Muscle of leg (tissue), 16 donors: ENCODE measurements around the gene PNLIPRP3. TPM values are rescaled to one million over a fixed set of nuclear protein-coding genes. Genes with fewer than 3 reads are reported as not detected.
"Not testable (repeated sequence)": the region's sequence is repeated elsewhere in the genome, so short reads cannot be mapped to it uniquely, and the experiment has no call there.

Source experiments
- DNase-seq: peaks from one replicate; pipeline ENCODE4 v3.0.0; 2013
- H3K27ac ChIP-seq: one replicate; pipeline ENCODE4 v1.5.1; 2013; ENCODE audit warnings: mild to moderate bottlenecking, low read length, control low read depth
- H3K27me3 ChIP-seq: one replicate; pipeline ENCODE4 v1.6.1; 2013; ENCODE audit warnings: low read length; ENCODE audit not compliant: control insufficient read depth, insufficient read depth
- H3K36me3 ChIP-seq: one replicate; pipeline ENCODE4 v1.6.1; 2013; ENCODE audit warnings: low read length; ENCODE audit not compliant: control insufficient read depth, insufficient read depth
- H3K4me1 ChIP-seq: one replicate; pipeline ENCODE4 v1.6.1; 2013; ENCODE audit warnings: low read length; ENCODE audit not compliant: control insufficient read depth, insufficient read depth
- H3K4me3 ChIP-seq: one replicate; pipeline ENCODE4 v1.5.1; 2013; ENCODE audit warnings: low read length, control low read depth
- H3K9me3 ChIP-seq: replicated peaks from 2 replicates; pipeline ENCODE4 v1.6.1; 2013; ENCODE audit warnings: low read depth, low read length; ENCODE audit not compliant: control insufficient read depth
- WGBS: methylation state at CpG from one replicate; pipeline ENCODE4 v1.1.5; 2013; ENCODE audit warnings: missing lambda C conversion rate; ENCODE audit not compliant: insufficient coverage; 5-methylcytosine and 5-hydroxymethylcytosine counted together
- long read RNA-seq, 11 donors: transcript quantifications; one replicate each; lab custom pipeline, GENCODE V29; 2026
- polyA plus RNA-seq, 8 donors: library from polyadenylated mRNA; unstranded; fragments of 120-200 nt; gene quantifications; one replicate each; pipeline versions ENCODE4 v1.2.1 to v1.2.3, GENCODE V29; 2013; ENCODE audit warnings: inconsistent platforms in 1 of 8, low replicate concordance in 1 of 8; ENCODE audit not compliant: insufficient read length in 8 of 8, insufficient read depth in 1 of 8
- total RNA-seq: library from RNA; stranded (reverse); fragments of 120-200 nt; gene quantifications from one replicate; pipeline ENCODE4 v1.2.4, GENCODE V29; 2013

PNLIPRP3 gene
- 0.04 TPM for total RNA-seq
- under 1 TPM in 3 of 8 donors, not detected in 5; 0.05 to 0.08 (median 0.05) TPM for polyA plus RNA-seq
- long read RNA-seq, donor 1 = 0 reads
- long read RNA-seq, donor 2 = 0 reads
- long read RNA-seq, donor 3 = 0 reads
- long read RNA-seq, donor 4 = 0 reads
- long read RNA-seq, donor 5 = 0 reads
- long read RNA-seq, donor 6 = 0 reads
- long read RNA-seq, donor 7 = 0 reads
- long read RNA-seq, donor 8 = 0 reads
- long read RNA-seq, donor 9 = 0 reads
- long read RNA-seq, donor 10 = 0 reads
- long read RNA-seq, donor 11 = 0 reads

DNA sequence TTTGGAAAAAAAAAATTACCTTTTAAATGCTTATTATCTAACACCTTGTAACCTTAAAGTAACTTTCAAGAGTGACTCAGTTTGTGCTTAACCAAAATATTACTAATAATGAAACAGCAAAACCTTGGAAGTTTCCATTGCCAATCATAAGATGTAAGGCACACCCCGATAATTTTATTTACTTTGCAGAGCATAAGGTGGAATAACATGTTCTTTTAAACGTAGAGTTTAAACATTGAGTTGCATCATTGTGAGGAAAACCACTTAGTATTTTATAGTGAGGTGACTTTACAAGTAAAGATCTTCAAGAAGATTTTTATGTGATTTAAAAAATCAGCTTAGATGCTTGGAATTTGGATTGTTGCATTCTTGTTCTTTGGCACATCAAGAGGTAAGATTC is at the start of gene PNLIPRP3:
PNLIPRP3 (plus strand) TSS at position 177 of the 400 bp plus-strand sequence; CDS start at position 343, 166 bp downstream.
- Histone ChIP-seq H3K27me3 (no peaks in the 10 kb centered on the region), H3K4me3 (no peak within 1 kb of the TSS), H3K4me1 (no peaks in the 10 kb centered on the region), H3K9me3 (no peaks in the 10 kb centered on the region), H3K27ac (no peak within 1 kb of the TSS), H3K36me3 (no peaks in the 10 kb centered on the region)
- no CpG with 5 or more reads among the region's 2 CpGs for WGBS
- DNase-seq = no peak

DNA sequence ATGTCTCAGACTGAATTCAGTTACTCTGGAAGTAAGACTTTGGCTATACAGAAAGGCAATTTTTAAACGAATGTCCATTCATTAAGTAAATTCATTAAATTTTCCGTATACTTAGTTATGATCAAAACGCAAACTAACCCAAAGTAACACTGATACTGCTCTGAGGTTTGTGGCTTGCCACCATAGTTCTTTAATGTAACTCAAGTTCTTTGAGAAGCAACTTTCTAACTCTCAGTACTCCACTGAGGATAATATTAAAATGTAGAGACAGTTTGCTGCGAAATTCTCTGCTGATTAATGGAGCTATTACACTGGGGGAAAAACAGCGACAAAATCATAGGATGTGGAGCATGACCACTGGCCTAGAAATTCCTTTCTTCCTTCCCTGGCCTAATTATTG is 45.4 kb upstream of the PNLIPRP3 start:
- no peaks in the 10 kb centered on the region for H3K27me3 ChIP-seq
- DNase-seq = no peak
- H3K4me1 ChIP-seq = no peaks in the 10 kb centered on the region
- no peaks in the 10 kb centered on the region for H3K36me3 ChIP-seq
- no peak overlapping the region for H3K27ac ChIP-seq
- WGBS = no CpG with 5 or more reads among the region's 5 CpGs
- no peak overlapping the region for H3K4me3 ChIP-seq
- H3K9me3 ChIP-seq = no peaks in the 10 kb centered on the region

DNA sequence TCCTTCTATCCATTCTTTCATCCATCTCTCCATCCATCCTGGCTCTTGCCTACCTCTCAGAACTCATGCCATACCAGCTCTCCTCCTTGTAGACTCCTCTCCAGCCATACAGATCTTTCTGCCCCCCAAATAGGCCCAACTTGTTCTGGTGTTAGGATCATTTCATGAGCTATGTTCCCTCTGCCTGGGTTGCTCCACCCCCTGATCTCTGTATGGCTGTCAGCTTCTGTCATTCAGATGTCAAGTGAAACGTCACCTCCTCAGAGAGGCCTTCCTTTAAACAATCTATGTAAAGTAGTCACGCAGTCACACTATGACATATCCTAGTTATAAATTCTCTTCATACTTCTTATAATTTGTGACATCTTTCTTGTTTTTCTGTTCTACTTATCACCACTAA is 42.3 kb upstream of the PNLIPRP3 start:
- Histone ChIP-seq H3K27me3 (no peaks in the 10 kb centered on the region), H3K36me3 (no peaks in the 10 kb centered on the region), H3K4me1 (no peaks in the 10 kb centered on the region), H3K9me3 (no peaks in the 10 kb centered on the region), H3K27ac (no peak overlapping the region), H3K4me3 (no peak overlapping the region)
- DNase-seq = no peak
- 80% methylated on average over 1 of the region's 2 CpGs for WGBS

DNA sequence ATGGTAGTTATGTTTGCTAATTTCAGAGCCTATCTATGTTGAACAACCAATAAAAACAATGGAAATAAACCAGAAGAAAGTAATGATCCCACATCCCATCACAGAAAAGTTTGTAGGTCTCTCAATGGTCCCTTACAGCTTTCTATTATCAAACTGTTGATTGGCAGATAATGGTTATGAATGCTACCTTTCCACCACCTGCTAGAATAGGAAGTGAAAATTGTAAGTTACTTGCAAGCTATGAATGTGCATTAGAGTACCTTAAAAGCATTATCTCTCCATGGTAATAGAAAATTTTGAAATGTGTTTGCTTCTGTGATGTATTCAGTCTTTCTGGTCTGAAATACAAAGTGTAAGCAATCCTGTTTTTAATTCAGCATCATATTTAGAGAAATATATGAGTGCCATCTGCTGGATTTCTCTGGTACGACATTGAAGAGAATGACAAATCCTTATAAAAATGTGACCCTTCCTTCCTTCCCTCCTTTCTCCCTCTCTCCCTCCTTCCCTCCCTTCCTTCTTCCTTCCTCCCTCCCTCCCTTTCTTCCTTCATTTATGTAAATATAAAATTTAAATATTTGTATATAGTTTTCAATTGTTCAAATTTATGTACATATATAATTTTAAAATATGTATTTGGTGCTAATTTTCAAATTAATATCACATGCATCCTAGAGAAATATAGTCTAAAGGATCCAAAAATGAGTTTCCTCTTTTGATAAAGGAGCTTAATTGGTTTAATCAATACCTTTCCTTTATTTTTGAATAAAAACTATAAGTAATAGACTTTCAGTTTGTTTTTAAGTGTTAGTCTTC is 41.4 kb upstream of the PNLIPRP3 start:
- Histone ChIP-seq H3K36me3 (no peaks in the 10 kb centered on the region), H3K27ac (no peak overlapping the region), H3K27me3 (no peaks in the 10 kb centered on the region), H3K4me1 (no peaks in the 10 kb centered on the region), H3K9me3 (no peaks in the 10 kb centered on the region), H3K4me3 (no peak overlapping the region)
- no CpG with 5 or more reads among the region's 1 CpG for WGBS
- peak; percentile 67 for DNase-seq

DNA sequence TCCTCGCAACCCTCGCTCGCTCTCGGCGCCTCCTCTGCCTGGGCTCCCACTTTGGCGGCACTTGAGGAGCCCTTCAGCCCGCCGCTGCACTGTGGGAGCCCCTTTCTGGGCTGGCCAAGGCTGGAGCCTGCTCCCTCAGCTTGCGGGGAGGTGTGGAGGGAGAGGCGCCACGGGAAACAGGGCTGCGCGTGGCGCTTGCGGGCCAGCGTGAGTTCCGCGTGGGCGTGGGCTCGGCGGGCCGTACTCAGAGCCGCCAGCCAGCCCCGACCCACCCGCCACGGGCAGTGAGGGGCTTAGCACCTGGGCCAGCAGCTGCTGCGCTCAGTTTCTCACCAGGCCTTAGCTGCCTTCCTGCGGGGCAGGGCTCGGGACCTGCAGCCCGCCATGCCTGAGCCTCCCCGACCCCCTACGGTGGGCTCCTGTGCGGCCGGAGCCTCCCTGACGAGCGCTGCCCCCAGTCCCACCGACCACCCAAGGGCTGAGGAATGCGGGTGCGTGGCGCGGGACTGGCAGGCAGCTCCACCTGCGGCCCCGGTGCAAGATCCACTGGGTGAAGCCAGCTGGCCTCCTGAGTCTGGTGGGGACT is 34.3 kb upstream of the PNLIPRP3 start:
- not testable (repeated sequence) for H3K4me1 ChIP-seq, H3K4me3 ChIP-seq, H3K27me3 ChIP-seq, H3K36me3 ChIP-seq, H3K9me3 ChIP-seq, DNase-seq, H3K27ac ChIP-seq
- WGBS = 96% methylated on average over 34 of the region's 43 CpGs

DNA sequence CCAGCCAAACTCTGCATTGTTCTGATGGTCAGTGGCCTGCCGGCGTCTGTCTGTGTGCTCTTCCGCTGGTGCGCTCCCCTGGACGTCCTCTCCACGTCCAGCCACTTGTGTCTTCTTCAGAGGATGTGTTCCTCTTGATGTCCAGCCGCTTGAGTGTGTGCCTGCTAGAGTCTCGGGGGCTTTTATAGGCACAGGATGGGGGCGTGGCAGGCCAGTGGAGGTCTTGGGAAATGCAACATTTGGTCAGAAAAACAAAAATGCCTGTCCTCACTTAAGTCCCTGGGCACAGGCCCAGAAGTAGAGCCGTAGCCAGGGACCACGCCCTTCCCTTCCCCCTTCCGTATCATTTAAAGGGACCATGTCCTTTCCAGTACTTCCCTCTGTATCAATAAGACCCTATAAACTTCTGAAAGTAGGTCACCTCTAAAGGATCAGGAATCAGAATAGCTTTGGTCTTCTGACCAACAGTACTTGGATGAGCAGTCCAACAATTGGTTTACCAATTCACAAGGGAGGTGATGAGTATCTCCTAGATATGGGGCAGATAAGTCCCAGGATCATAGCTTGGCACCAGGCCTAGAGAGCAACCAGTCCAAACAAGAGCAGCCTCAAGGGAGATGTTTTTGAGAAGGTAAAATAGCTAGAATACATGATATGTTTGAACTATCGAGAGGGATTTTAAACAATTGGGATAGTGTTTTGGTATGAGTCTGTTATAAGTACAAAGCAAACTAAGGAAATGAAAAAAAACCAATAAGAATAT is 32.2 kb upstream of the PNLIPRP3 start:
- Histone ChIP-seq H3K4me3 (no peak overlapping the region), H3K4me1 (no peaks in the 10 kb centered on the region), H3K9me3 (no peaks in the 10 kb centered on the region), H3K36me3 (no peaks in the 10 kb centered on the region), H3K27ac (no peak overlapping the region), H3K27me3 (no peaks in the 10 kb centered on the region)
- no peak for DNase-seq
- 72% methylated on average over 10 of the region's 13 CpGs for WGBS

DNA sequence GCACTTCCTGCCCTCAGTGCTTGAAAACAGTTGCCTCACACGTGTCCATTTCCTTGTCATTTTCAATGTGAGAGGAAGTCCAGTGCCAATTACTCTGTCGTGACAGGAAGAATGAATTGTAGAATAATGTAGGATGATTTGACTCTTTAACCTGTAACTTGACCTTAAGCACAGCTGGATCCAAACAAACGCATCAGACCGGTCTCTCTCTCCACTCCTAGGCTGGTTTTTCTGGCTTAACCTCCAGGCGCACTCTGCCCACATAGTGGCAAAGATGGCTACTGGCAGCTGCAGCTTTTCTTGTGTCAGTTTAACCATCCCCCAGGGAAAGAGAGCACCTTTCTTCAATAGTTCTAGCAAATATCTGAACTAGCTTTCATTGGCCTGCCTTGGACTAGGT is 29.4 kb upstream of the PNLIPRP3 start:
- H3K36me3 ChIP-seq = no peaks in the 10 kb centered on the region
- 20% methylated on average over 2 of the region's 5 CpGs for WGBS
- no peaks in the 10 kb centered on the region for H3K9me3 ChIP-seq
- DNase-seq = no peak
- no peak overlapping the region for H3K27ac ChIP-seq
- no peaks in the 10 kb centered on the region for H3K4me1 ChIP-seq
- H3K4me3 ChIP-seq = no peak overlapping the region
- H3K27me3 ChIP-seq = no peaks in the 10 kb centered on the region

DNA sequence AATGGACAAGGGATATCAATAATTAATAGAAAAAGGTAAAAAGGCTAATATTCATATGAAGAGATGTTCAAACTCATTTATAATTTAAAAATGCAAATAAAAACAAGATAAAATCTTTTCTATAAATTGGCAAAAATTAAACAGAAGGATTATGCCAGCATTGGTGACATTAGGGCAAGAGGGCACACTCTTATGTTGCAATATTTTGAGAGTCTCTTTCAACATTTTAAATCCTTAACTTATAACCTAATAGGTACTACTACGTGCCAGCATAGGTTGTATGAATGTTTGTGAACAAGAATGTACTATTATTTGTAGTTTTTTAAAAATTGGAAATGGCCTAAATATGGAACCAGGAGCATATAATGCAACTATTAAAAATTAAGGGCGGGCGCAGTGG is 24.8 kb upstream of the PNLIPRP3 start:
- Histone ChIP-seq H3K4me3 (no peak overlapping the region), H3K4me1 (no peaks in the 10 kb centered on the region), H3K27ac (no peak overlapping the region), H3K9me3 (no peaks in the 10 kb centered on the region), H3K27me3 (no peaks in the 10 kb centered on the region), H3K36me3 (no peaks in the 10 kb centered on the region)
- DNase-seq = no peak
- WGBS = no CpG with 5 or more reads among the region's 3 CpGs

DNA sequence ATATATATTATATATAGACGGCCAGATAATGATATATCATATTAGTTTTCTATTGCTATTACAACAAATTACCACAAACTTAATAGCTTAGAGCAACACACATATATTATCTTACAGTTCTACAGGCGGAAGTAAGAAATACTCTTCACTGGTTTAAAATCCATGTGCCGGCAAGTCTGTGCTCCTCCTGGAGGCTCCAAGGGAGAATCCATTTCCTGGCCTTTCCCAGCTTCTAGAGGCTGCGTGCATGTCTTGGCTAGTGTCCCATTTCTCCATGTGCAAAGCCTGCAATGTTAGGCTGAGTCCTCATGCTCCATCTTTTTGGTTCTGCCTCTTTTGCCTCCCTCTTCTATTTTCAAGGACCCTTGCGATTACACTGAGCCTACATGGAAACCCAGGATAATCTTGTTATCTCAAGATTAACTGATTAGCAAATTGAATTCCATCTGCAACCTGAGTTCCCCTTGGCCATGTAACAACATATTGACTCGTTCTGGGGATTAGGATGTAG is 23.9 kb upstream of the PNLIPRP3 start:
- no peaks in the 10 kb centered on the region for H3K4me1 ChIP-seq
- H3K27ac ChIP-seq = no peak overlapping the region
- no peaks in the 10 kb centered on the region for H3K9me3 ChIP-seq
- H3K27me3 ChIP-seq = no peaks in the 10 kb centered on the region
- WGBS = 35% methylated on average over 3 of the region's 6 CpGs
- H3K4me3 ChIP-seq = no peak overlapping the region
- DNase-seq = peak; percentile 36
- H3K36me3 ChIP-seq = no peaks in the 10 kb centered on the region
